GM19239 (cell line): ENCODE results near the gene FUCA1.
"Not testable (repeated sequence)": the region's sequence is repeated elsewhere in the genome, so short reads cannot be mapped to it uniquely, and the experiment has no call there.

Experiments
- DNase-seq: peaks from one replicate; pipeline ENCODE4 v3.0.0; 2011; ENCODE audit warnings: low spot score; ENCODE audit not compliant: insufficient read length
- FAIRE-seq: peaks from 2 replicates; lab custom pipeline; 2011; peaks lifted over from hg19 to GRCh38; lab: Jason Lieb, UNC

The FUCA1 gene

GRCh38 chr1:23806280-23806679 is 61.8 kb downstream of the FUCA1 start:
- DNase-seq (no peak), FAIRE-seq (no peak)

- DNase-seq, result no peak
- no peak for FAIRE-seq
These were observed 63.1 kb downstream of the FUCA1 start for GRCh38 chr1:23805025-23805424.

GRCh38 chr1:23804183-23804835 is 63.8 kb downstream of the FUCA1 start:
- DNase-seq (no peak), FAIRE-seq (no peak)

GRCh38 chr1:23803674-23804073 is 64.4 kb downstream of the FUCA1 start:
- FAIRE-seq (no peak), DNase-seq (no peak)

GRCh38 chr1:23802809-23803342 is 65.2 kb downstream of the FUCA1 start:
- not testable (repeated sequence) for FAIRE-seq

GRCh38 chr1:23801876-23802275 is 66.2 kb downstream of the FUCA1 start:
- FAIRE-seq, result no peak
- no peak for DNase-seq

More at GRCh38 chr1:23802809-23803342, 65.2 kb downstream of the FUCA1 start:
- DNase-seq, result not testable (repeated sequence)

- no peak for DNase-seq
- FAIRE-seq, result no peak
These were observed 66.7 kb downstream of the FUCA1 start for GRCh38 chr1:23801338-23801748.

GRCh38 chr1:23800400-23801337 is 67.4 kb downstream of the FUCA1 start, which contains the start of gene GALE:
TSS of gene GALE (minus strand) at chr1:23800754. CDS start at chr1:23799007, 1,747 bp downstream.
- DNase-seq, result peak; percentile 99
- peak; percentile 97 for FAIRE-seq

GRCh38 chr1:23799570-23800399 is 68.3 kb downstream of the FUCA1 start:
- FAIRE-seq (no peak), DNase-seq (no peak)

GRCh38 chr1:23799255-23799569 is 68.9 kb downstream of the FUCA1 start:
- FAIRE-seq (peak; percentile 78), DNase-seq (no peak)

- FAIRE-seq (no peak), DNase-seq (no peak)
These were observed 69.4 kb downstream of the FUCA1 start for GRCh38 chr1:23798662-23799142.

GRCh38 chr1:23797478-23798448 is 70.3 kb downstream of the FUCA1 start:
- FAIRE-seq (no peak), DNase-seq (no peak)

GRCh38 chr1:23796466-23797271 is 71.4 kb downstream of the FUCA1 start:
- DNase-seq, result no peak
- no peak for FAIRE-seq

GRCh38 chr1:23795676-23796465 is 72.2 kb downstream of the FUCA1 start:
- no peak for DNase-seq
- FAIRE-seq, result no peak
